ENCODE data around the gene RFX1. TPM values are rescaled to one million over a fixed set of nuclear protein-coding genes. Genes with fewer than 3 reads are reported as not detected.

The RFX1 gene
- total and polyA plus RNA-seq, 2 experiments from 2014 or later, result 8.9 to 11.8 TPM

DNA sequence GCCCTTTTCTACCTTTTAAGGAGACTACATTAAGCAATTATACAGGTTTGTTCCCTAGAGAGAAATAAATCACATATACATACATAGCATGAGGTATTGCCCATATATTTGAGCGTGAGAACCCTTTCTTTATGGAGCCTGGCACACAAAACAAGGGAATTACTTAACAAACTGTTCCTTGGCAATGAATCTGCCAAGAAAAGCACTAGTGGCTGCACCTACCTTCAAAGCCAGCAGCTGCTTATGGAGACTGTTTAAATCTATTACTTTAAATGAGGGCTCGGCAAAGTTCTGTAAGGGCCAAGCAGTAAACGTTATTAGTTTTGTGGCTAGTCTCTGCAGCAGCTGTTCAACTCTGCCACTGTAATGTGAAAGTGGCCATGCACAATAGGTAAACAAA lies 7.0 kb downstream of the RFX1 start:
- Mint-ChIP-seq H3K36me3 (ENCODE audit: low read depth) (peaks cover 31% of the 10 kb centered on the region; the same call in 2 of the 3 replicates), H3K27ac (no peak overlapping the region), H3K27me3 (ENCODE audit: insufficient read depth, low read depth, poor library complexity) (no peaks in the 10 kb centered on the region), H3K4me1 (peaks cover 11% of the 10 kb centered on the region), H3K4me3 (no peak overlapping the region), H3K9me3 (peaks cover 20% of the 10 kb centered on the region; the same call in 2 of the 3 replicates)
- Histone ChIP-seq H3K36me3 (ENCODE audit: insufficient read depth) (0 out of 2 replicates have a peak, but pooled peaks cover 6% of the 10 kb centered on the region), H3K9me2 (ENCODE audit: insufficient read depth) (no peaks in the 10 kb centered on the region), H3K27ac (ENCODE audit: low read depth) (no peak overlapping the region), H4K20me1 (replicated peaks; ENCODE audit: insufficient read depth) (no peaks in the 10 kb centered on the region), H2AFZ (no peak overlapping the region), H3F3A (replicated peaks; ENCODE audit: low read depth) (0 out of 2 replicates have a peak, but pooled peaks cover 3% of the 10 kb centered on the region), H3K79me2 (replicated peaks; ENCODE audit: insufficient read depth) (peaks cover 35% of the 10 kb centered on the region), H3K4me3 (no peak overlapping the region), H3K4me2 (no peak overlapping the region), H3K27me3 (ENCODE audit: insufficient read depth) (no peaks in the 10 kb centered on the region), H3K4me1 (ENCODE audit: insufficient read depth) (peaks cover 7% of the 10 kb centered on the region)
- DNase-seq (ENCODE audit: low spot score) (no peak), ATAC-seq (no peak)
- TF ChIP-seq ZNF114 (CRISPR knock-in tag; IDR thresholded peaks at IDR 0.05), result no peak
- TF ChIP-seq, protein P1, sequence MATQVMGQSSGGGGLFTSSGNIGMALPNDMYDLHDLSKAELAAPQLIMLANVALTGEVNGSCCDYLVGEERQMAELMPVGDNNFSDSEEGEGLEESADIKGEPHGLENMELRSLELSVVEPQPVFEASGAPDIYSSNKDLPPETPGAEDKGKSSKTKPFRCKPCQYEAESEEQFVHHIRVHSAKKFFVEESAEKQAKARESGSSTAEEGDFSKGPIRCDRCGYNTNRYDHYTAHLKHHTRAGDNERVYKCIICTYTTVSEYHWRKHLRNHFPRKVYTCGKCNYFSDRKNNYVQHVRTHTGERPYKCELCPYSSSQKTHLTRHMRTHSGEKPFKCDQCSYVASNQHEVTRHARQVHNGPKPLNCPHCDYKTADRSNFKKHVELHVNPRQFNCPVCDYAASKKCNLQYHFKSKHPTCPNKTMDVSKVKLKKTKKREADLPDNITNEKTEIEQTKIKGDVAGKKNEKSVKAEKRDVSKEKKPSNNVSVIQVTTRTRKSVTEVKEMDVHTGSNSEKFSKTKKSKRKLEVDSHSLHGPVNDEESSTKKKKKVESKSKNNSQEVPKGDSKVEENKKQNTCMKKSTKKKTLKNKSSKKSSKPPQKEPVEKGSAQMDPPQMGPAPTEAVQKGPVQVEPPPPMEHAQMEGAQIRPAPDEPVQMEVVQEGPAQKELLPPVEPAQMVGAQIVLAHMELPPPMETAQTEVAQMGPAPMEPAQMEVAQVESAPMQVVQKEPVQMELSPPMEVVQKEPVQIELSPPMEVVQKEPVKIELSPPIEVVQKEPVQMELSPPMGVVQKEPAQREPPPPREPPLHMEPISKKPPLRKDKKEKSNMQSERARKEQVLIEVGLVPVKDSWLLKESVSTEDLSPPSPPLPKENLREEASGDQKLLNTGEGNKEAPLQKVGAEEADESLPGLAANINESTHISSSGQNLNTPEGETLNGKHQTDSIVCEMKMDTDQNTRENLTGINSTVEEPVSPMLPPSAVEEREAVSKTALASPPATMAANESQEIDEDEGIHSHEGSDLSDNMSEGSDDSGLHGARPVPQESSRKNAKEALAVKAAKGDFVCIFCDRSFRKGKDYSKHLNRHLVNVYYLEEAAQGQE (IDR thresholded peaks at IDR 0.05; ENCODE audit: unreplicated experiment), result no peak
- TF ChIP-seq NANOG (IDR thresholded peaks at IDR 0.05; ENCODE audit: borderline replicate concordance), result no peak
- no peak for TF ChIP-seq ZNF331 (CRISPR knock-in tag; IDR thresholded peaks at IDR 0.05; ENCODE audit: low read depth)
- no peak for TF ChIP-seq EZH2 (IDR thresholded peaks at IDR 0.05; ENCODE audit: low read depth, unreplicated experiment)
- no peak for TF ChIP-seq POLR2AphosphoS5 (IDR thresholded peaks at IDR 0.05; ENCODE audit: low read depth)
- TF ChIP-seq, protein P2, sequence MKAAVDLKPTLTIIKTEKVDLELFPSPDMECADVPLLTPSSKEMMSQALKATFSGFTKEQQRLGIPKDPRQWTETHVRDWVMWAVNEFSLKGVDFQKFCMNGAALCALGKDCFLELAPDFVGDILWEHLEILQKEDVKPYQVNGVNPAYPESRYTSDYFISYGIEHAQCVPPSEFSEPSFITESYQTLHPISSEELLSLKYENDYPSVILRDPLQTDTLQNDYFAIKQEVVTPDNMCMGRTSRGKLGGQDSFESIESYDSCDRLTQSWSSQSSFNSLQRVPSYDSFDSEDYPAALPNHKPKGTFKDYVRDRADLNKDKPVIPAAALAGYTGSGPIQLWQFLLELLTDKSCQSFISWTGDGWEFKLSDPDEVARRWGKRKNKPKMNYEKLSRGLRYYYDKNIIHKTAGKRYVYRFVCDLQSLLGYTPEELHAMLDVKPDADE (IDR thresholded peaks at IDR 0.05), result no peak
- no peak for TF ChIP-seq JUNB (IDR thresholded peaks at IDR 0.05; ENCODE audit: unreplicated experiment)
- TF ChIP-seq CREB1 (CRISPR knock-in tag; IDR thresholded peaks at IDR 0.05; ENCODE audit: low read depth), result no peak
- TF ChIP-seq, protein P3, sequence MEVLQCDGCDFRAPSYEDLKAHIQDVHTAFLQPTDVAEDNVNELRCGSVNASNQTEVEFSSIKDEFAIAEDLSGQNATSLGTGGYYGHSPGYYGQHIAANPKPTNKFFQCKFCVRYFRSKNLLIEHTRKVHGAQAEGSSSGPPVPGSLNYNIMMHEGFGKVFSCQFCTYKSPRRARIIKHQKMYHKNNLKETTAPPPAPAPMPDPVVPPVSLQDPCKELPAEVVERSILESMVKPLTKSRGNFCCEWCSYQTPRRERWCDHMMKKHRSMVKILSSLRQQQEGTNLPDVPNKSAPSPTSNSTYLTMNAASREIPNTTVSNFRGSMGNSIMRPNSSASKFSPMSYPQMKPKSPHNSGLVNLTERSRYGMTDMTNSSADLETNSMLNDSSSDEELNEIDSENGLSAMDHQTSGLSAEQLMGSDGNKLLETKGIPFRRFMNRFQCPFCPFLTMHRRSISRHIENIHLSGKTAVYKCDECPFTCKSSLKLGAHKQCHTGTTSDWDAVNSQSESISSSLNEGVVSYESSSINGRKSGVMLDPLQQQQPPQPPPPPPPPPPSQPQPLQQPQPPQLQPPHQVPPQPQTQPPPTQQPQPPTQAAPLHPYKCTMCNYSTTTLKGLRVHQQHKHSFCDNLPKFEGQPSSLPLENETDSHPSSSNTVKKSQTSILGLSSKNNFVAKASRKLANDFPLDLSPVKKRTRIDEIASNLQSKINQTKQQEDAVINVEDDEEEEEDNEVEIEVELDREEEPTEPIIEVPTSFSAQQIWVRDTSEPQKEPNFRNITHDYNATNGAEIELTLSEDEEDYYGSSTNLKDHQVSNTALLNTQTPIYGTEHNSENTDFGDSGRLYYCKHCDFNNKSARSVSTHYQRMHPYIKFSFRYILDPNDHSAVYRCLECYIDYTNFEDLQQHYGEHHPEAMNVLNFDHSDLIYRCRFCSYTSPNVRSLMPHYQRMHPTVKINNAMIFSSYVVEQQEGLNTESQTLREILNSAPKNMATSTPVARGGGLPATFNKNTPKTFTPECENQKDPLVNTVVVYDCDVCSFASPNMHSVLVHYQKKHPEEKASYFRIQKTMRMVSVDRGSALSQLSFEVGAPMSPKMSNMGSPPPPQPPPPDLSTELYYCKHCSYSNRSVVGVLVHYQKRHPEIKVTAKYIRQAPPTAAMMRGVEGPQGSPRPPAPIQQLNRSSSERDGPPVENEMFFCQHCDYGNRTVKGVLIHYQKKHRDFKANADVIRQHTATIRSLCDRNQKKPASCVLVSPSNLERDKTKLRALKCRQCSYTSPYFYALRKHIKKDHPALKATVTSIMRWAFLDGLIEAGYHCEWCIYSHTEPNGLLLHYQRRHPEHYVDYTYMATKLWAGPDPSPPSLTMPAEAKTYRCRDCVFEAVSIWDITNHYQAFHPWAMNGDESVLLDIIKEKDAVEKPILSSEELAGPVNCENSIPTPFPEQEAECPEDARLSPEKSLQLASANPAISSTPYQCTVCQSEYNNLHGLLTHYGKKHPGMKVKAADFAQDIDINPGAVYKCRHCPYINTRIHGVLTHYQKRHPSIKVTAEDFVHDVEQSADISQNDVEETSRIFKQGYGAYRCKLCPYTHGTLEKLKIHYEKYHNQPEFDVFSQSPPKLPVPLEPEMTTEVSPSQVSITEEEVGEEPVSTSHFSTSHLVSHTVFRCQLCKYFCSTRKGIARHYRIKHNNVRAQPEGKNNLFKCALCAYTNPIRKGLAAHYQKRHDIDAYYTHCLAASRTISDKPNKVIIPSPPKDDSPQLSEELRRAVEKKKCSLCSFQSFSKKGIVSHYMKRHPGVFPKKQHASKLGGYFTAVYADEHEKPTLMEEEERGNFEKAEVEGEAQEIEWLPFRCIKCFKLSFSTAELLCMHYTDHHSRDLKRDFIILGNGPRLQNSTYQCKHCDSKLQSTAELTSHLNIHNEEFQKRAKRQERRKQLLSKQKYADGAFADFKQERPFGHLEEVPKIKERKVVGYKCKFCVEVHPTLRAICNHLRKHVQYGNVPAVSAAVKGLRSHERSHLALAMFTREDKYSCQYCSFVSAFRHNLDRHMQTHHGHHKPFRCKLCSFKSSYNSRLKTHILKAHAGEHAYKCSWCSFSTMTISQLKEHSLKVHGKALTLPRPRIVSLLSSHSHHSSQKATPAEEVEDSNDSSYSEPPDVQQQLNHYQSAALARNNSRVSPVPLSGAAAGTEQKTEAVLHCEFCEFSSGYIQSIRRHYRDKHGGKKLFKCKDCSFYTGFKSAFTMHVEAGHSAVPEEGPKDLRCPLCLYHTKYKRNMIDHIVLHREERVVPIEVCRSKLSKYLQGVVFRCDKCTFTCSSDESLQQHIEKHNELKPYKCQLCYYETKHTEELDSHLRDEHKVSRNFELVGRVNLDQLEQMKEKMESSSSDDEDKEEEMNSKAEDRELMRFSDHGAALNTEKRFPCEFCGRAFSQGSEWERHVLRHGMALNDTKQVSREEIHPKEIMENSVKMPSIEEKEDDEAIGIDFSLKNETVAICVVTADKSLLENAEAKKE (CRISPR knock-in tag; IDR thresholded peaks at IDR 0.05), result no peak
